ENCODE results near the gene MMP25.

MMP25 gene

GRCh38 chr16:3008690-3009037 is 37.7 kb upstream of the MMP25 start:
- H3K27ac ChIP-seq (ENCODE audit: low read depth, low read length) = no peak overlapping the region
- H4K20me1 ChIP-seq (ENCODE audit: low read depth, low read length) = no peaks in the 10 kb centered on the region
- no peak overlapping the region for H3K9ac ChIP-seq (ENCODE audit: low read length)

GRCh38 chr16:3009568-3010390 is 36.6 kb upstream of the MMP25 start:
- H3K4me2 ChIP-seq (ENCODE audit: low read depth, low read length, poor library complexity, severe bottlenecking) = no peak overlapping the region
- no peaks in the 10 kb centered on the region for H3K36me3 ChIP-seq (ENCODE audit: low read length)
- H3K27ac ChIP-seq (ENCODE audit: low read depth, low read length) = no peak overlapping the region
- no peaks in the 10 kb centered on the region for H3K27me3 ChIP-seq (ENCODE audit: low read length)
- no peak overlapping the region for H2AFZ ChIP-seq (ENCODE audit: low read depth, low read length, severe bottlenecking)
- H4K20me1 ChIP-seq (ENCODE audit: low read depth, low read length) = no peaks in the 10 kb centered on the region
- H3F3A ChIP-seq (ENCODE audit: insufficient read depth) = no peaks in the 10 kb centered on the region
- H3K4me3 ChIP-seq (ENCODE audit: insufficient read depth, low read length, poor library complexity, severe bottlenecking) = no peak overlapping the region
- H3K79me2 ChIP-seq (ENCODE audit: insufficient read depth, low read length) = no peaks in the 10 kb centered on the region
- TF ChIP-seq, protein P1, sequence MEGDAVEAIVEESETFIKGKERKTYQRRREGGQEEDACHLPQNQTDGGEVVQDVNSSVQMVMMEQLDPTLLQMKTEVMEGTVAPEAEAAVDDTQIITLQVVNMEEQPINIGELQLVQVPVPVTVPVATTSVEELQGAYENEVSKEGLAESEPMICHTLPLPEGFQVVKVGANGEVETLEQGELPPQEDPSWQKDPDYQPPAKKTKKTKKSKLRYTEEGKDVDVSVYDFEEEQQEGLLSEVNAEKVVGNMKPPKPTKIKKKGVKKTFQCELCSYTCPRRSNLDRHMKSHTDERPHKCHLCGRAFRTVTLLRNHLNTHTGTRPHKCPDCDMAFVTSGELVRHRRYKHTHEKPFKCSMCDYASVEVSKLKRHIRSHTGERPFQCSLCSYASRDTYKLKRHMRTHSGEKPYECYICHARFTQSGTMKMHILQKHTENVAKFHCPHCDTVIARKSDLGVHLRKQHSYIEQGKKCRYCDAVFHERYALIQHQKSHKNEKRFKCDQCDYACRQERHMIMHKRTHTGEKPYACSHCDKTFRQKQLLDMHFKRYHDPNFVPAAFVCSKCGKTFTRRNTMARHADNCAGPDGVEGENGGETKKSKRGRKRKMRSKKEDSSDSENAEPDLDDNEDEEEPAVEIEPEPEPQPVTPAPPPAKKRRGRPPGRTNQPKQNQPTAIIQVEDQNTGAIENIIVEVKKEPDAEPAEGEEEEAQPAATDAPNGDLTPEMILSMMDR (IDR thresholded peaks at IDR 0.05; ENCODE audit: insufficient read depth, low read length, poor library complexity, severe bottlenecking) = no peak
- TF ChIP-seq EZH2phosphoT487 (conservative IDR thresholded peaks at IDR 0.05; ENCODE audit: low read length) = no peak
- no peaks in the 10 kb centered on the region for H3K9me2 ChIP-seq (replicated peaks; ENCODE audit: insufficient read depth, low read length)
- no peak overlapping the region for H3K9ac ChIP-seq (ENCODE audit: low read length)
- no peaks in the 10 kb centered on the region for H3K9me3 ChIP-seq (ENCODE audit: insufficient read depth, low read length)

More at GRCh38 chr16:3008690-3009037, 37.7 kb upstream of the MMP25 start:
- Histone ChIP-seq H3K79me2 (ENCODE audit: insufficient read depth, low read length) (no peaks in the 10 kb centered on the region), H3K9me3 (ENCODE audit: insufficient read depth, low read length) (no peaks in the 10 kb centered on the region), H3F3A (ENCODE audit: insufficient read depth) (no peaks in the 10 kb centered on the region), H3K4me3 (ENCODE audit: insufficient read depth, low read length, poor library complexity, severe bottlenecking) (no peak overlapping the region), H3K27me3 (ENCODE audit: low read length) (no peaks in the 10 kb centered on the region), H3K4me2 (ENCODE audit: low read depth, low read length, poor library complexity, severe bottlenecking) (no peak overlapping the region), H2AFZ (ENCODE audit: low read depth, low read length, severe bottlenecking) (no peak overlapping the region), H3K36me3 (ENCODE audit: low read length) (no peaks in the 10 kb centered on the region), H3K9me2 (replicated peaks; ENCODE audit: insufficient read depth, low read length) (no peaks in the 10 kb centered on the region)
- no peak for TF ChIP-seq EZH2phosphoT487 (conservative IDR thresholded peaks at IDR 0.05; ENCODE audit: low read length)
- TF ChIP-seq, protein P1 (IDR thresholded peaks at IDR 0.05; ENCODE audit: insufficient read depth, low read length, poor library complexity, severe bottlenecking) = no peak

GRCh38 chr16:3010510-3010909 is 35.9 kb upstream of the MMP25 start:
- Histone ChIP-seq H3K9me2 (replicated peaks; ENCODE audit: insufficient read depth, low read length) (no peaks in the 10 kb centered on the region), H3K79me2 (ENCODE audit: insufficient read depth, low read length) (no peaks in the 10 kb centered on the region), H4K20me1 (ENCODE audit: low read depth, low read length) (no peaks in the 10 kb centered on the region), H3K27me3 (ENCODE audit: low read length) (no peaks in the 10 kb centered on the region), H3K9ac (ENCODE audit: low read length) (no peak overlapping the region), H3K4me2 (ENCODE audit: low read depth, low read length, poor library complexity, severe bottlenecking) (no peak overlapping the region), H2AFZ (ENCODE audit: low read depth, low read length, severe bottlenecking) (no peak overlapping the region), H3K36me3 (ENCODE audit: low read length) (no peaks in the 10 kb centered on the region), H3F3A (ENCODE audit: insufficient read depth) (no peaks in the 10 kb centered on the region), H3K4me3 (ENCODE audit: insufficient read depth, low read length, poor library complexity, severe bottlenecking) (no peak overlapping the region), H3K9me3 (ENCODE audit: insufficient read depth, low read length) (no peaks in the 10 kb centered on the region), H3K27ac (ENCODE audit: low read depth, low read length) (no peak overlapping the region)
- no peak for TF ChIP-seq EZH2phosphoT487 (conservative IDR thresholded peaks at IDR 0.05; ENCODE audit: low read length)
- TF ChIP-seq, protein P1 (IDR thresholded peaks at IDR 0.05; ENCODE audit: insufficient read depth, low read length, poor library complexity, severe bottlenecking) = no peak
